Smooth muscle cell (in vitro differentiated cells): ENCODE measurements around the gene CACNB3. TPM values are rescaled to one million over a fixed set of nuclear protein-coding genes. Genes with fewer than 3 reads are reported as not detected.

Experiments used
- DNase-seq: peaks from one replicate; lab custom pipeline; 2025; ENCODE audit not compliant: unreplicated experiment; lab: John Stamatoyannopoulos, UW
- H2AFZ ChIP-seq: fragments of 200-600 bp; sonication (generic); 2 replicates; pipeline ENCODE4 v1.6.0; 2016; ENCODE audit warnings: antibody characterized with exemption, low read depth, mild to moderate bottlenecking
- H3F3A ChIP-seq: fragments of 200-600 bp; sonication (generic); 2 replicates; pipeline ENCODE4 v1.6.0; 2017; ENCODE audit warnings: antibody characterized with exemption, low read depth
- H3K27ac ChIP-seq: fragments of 200-600 bp; sonication (generic); 2 replicates; pipeline ENCODE4 v1.5.1; 2016; ENCODE audit warnings: low read depth, mild to moderate bottlenecking
- H3K27me3 ChIP-seq: fragments of 200-600 bp; sonication (generic); 2 replicates; pipeline ENCODE4 v1.6.1; 2016; ENCODE audit warnings: low read depth, mild to moderate bottlenecking
- H3K36me3 ChIP-seq: fragments of 200-600 bp; sonication (generic); 2 replicates; pipeline ENCODE4 v1.5.1; 2016; ENCODE audit warnings: low read depth
- H3K4me1 ChIP-seq: fragments of 200-600 bp; sonication (generic); 2 replicates; pipeline ENCODE4 v1.5.1; 2016; ENCODE audit warnings: low read depth
- H3K4me2 ChIP-seq: fragments of 200-600 bp; sonication (generic); 2 replicates; pipeline ENCODE4 v1.6.0; 2016; ENCODE audit warnings: mild to moderate bottlenecking
- H3K4me3 ChIP-seq: fragments of 200-600 bp; sonication (generic); 2 replicates; pipeline ENCODE4 v1.5.1; 2016; ENCODE audit warnings: mild to moderate bottlenecking
- H3K79me2 ChIP-seq: fragments of 200-600 bp; sonication (generic); 2 replicates; pipeline ENCODE4 v1.6.0; 2016; ENCODE audit warnings: low read depth, mild to moderate bottlenecking
- H3K9ac ChIP-seq: fragments of 200-600 bp; sonication (generic); 2 replicates; pipeline ENCODE4 v1.6.0; 2016; ENCODE audit warnings: low read depth
- H3K9me3 ChIP-seq: fragments of 200-600 bp; sonication (generic); replicated peaks from 2 replicates; pipeline ENCODE4 v1.5.1; 2016; ENCODE audit warnings: low read depth
- H4K20me1 ChIP-seq: fragments of 200-600 bp; sonication (generic); 2 replicates; pipeline ENCODE4 v1.6.0; 2016; ENCODE audit warnings: low read depth
- CTCF ChIP-seq: fragments of 200-600 bp; sonication (generic); IDR thresholded peaks from 2 replicates; pipeline ENCODE4 v1.5.1; 2017; ENCODE audit warnings: borderline replicate concordance, mild to moderate bottlenecking, antibody characterized with exemption; ENCODE audit not compliant: insufficient read depth, poor library complexity, severe bottlenecking
- WGBS: methylation state at CpG from one replicate; pipeline ENCODE4 v1.1.7; 2016; ENCODE audit warnings: low lambda C conversion rate; 5-methylcytosine and 5-hydroxymethylcytosine counted together
- polyA plus RNA-seq: library from polyadenylated mRNA; unstranded; fragments of >200 nt; fragmentation: Nextera tagmentation; extraction: Ambion mirVana; gene quantifications from 2 replicates; pipeline ENCODE4 v1.2.1, GENCODE V29; 2016
- total RNA-seq: library from RNA; depleted of rRNA; stranded (reverse); fragments of >200 nt; gene quantifications from 2 replicates; pipeline ENCODE4 v1.2.3, GENCODE V29; 2014

CACNB3 gene
- total and polyA plus RNA-seq, 2 experiments from 2014 or later = 18.5 to 21.7 TPM

- Histone ChIP-seq H3K79me2 (no peaks in the 10 kb centered on the region), H3K36me3 (peaks cover under 1% of the 10 kb centered on the region), H3K4me2 (no peak overlapping the region), H3K9ac (no peak overlapping the region), H3K9me3 (no peaks in the 10 kb centered on the region), H2AFZ (no peak overlapping the region), H3K27ac (no peak overlapping the region), H3F3A (no peaks in the 10 kb centered on the region), H3K4me1 (no peaks in the 10 kb centered on the region), H3K27me3 (no peaks in the 10 kb centered on the region), H3K4me3 (no peak overlapping the region), H4K20me1 (peaks cover 15% of the 10 kb centered on the region)
- WGBS = 94% methylated on average over 2 of the region's 2 CpGs
- TF ChIP-seq CTCF = no peak
- DNase-seq = no peak
These were observed 10.0 kb downstream of the CACNB3 start for GRCh38 chr12:48828293-48828692.

GRCh38 chr12:48828841-48829575, 10.7 kb downstream of the CACNB3 start:
- TF ChIP-seq CTCF = no peak
- no peaks in the 10 kb centered on the region for H3K4me1 ChIP-seq
- no peak overlapping the region for H2AFZ ChIP-seq
- H3K9me3 ChIP-seq = no peaks in the 10 kb centered on the region
- no peak for DNase-seq
- 97% methylated on average over 16 of the region's 16 CpGs for WGBS
- H3K36me3 ChIP-seq = peaks cover 7% of the 10 kb centered on the region
- H3K4me3 ChIP-seq = no peak overlapping the region
- no peak overlapping the region for H3K27ac ChIP-seq
- H3K79me2 ChIP-seq = no peaks in the 10 kb centered on the region
- no peaks in the 10 kb centered on the region for H3F3A ChIP-seq
- H3K27me3 ChIP-seq = no peaks in the 10 kb centered on the region
- H4K20me1 ChIP-seq = peaks cover 15% of the 10 kb centered on the region
- H3K4me2 ChIP-seq = no peak overlapping the region
- no peak overlapping the region for H3K9ac ChIP-seq

GRCh38 chr12:48831257-48831656, 13.0 kb downstream of the CACNB3 start:
- Histone ChIP-seq H4K20me1 (peaks cover 15% of the 10 kb centered on the region), H3K79me2 (no peaks in the 10 kb centered on the region), H3K9ac (no peak overlapping the region), H3K27ac (no peak overlapping the region), H3K4me3 (no peak overlapping the region), H2AFZ (no peak overlapping the region), H3K36me3 (peaks cover 17% of the 10 kb centered on the region), H3K4me2 (no peak overlapping the region), H3F3A (no peaks in the 10 kb centered on the region), H3K27me3 (no peaks in the 10 kb centered on the region), H3K4me1 (no peaks in the 10 kb centered on the region), H3K9me3 (no peaks in the 10 kb centered on the region)
- no peak for TF ChIP-seq CTCF
- no peak for DNase-seq
- over 99% methylated on average over 6 of the region's 6 CpGs for WGBS
